Measurements from ENCODE around the gene GPBP1L1. TPM values are rescaled to one million over a fixed set of nuclear protein-coding genes. Genes with fewer than 3 reads are reported as not detected.
A peak's percentile ranks its signal among the peaks of the same experiment; 100 is the strongest.

The GPBP1L1 gene
- total and polyA plus RNA-seq, 2 of the 13 experiments (the other 11 are each of a cell fraction or from before 2014, with no cell fraction given), result 45.9 to 86.1 TPM

DNA sequence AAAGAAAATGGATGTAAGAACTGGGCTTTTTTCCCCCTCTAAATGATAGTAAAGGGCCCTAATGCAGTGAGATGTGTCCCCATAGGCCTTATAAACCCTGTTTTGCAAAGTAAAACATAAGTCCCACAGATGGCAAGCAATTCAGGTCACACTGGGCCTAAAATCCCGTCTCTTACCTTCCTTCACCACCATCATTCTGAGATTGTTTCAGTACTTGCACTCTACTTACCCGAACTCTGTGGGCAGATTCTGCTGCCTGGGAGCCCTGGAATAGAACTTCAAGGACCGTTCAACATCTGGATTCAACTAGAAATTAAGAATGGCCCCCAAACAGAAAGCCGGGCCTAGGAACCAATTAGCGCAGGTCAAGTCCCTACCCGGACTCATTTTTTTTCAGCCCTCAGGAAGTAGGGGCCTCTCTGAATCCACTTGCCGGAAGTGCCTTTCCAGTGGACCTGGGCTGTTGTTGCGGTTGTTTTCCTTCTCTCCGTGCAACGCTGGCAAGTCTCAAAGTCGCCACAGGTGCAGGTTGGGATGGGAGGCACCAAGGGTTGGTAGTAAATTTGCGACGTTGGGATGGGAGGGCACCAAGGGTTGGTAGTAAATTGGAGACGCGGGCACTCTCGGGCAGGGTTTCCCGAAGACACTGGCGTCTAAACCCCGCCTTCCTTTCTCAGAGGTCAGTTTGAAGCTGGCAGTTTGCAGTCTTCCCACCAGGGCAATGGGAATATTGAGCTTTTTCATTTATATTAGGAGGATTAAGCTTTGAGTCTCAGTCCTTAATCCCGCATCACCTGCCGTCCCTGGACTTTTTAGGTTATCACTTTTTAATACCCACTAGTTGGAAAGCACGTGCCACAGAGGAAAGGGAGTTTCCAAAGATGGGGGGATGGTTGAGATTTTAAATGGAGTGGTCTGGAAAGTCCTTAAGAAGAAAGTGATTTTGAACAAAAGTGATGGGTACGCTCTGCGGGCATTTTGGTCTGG lies 1.7 kb upstream of the GPBP1L1 start, which contains the start of gene TMEM69 (continued):
- 0 out of 2 replicates have a peak, but pooled peaks have one; percentile 23 for TF ChIP-seq ZNF704 (CRISPR knock-in tag; IDR thresholded peaks at IDR 0.05; ENCODE audit: borderline replicate concordance)
- TF ChIP-seq, protein P1, sequence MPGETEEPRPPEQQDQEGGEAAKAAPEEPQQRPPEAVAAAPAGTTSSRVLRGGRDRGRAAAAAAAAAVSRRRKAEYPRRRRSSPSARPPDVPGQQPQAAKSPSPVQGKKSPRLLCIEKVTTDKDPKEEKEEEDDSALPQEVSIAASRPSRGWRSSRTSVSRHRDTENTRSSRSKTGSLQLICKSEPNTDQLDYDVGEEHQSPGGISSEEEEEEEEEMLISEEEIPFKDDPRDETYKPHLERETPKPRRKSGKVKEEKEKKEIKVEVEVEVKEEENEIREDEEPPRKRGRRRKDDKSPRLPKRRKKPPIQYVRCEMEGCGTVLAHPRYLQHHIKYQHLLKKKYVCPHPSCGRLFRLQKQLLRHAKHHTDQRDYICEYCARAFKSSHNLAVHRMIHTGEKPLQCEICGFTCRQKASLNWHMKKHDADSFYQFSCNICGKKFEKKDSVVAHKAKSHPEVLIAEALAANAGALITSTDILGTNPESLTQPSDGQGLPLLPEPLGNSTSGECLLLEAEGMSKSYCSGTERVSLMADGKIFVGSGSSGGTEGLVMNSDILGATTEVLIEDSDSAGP (CRISPR knock-in tag; IDR thresholded peaks at IDR 0.05; ENCODE audit: borderline replicate concordance), result no peak; the same call in 1 of the 2 replicates
- peak; percentile 70 for TF ChIP-seq ZFY (CRISPR knock-in tag; IDR thresholded peaks at IDR 0.05)
- TF ChIP-seq NR3C1 (CRISPR knock-in tag; IDR thresholded peaks at IDR 0.05), result no peak
- TF ChIP-seq MZF1 (CRISPR knock-in tag; IDR thresholded peaks at IDR 0.05; ENCODE audit: borderline replicate concordance), result no peak
- peak; percentile 91; the same call in 1 of the 2 replicates for TF ChIP-seq FOXK1 (CRISPR knock-in tag; IDR thresholded peaks at IDR 0.05; ENCODE audit: borderline replicate concordance, low read depth)
- TF ChIP-seq CREM (IDR thresholded peaks at IDR 0.05), result peak; percentile 76
- TF ChIP-seq CREM (CRISPR knock-in tag; IDR thresholded peaks at IDR 0.05), result no peak
- peak; percentile 56 for TF ChIP-seq UBTF (CRISPR knock-in tag; IDR thresholded peaks at IDR 0.05)
- TF ChIP-seq TBP (CRISPR knock-in tag; IDR thresholded peaks at IDR 0.05), result no peak
- TF ChIP-seq ZBTB2 (CRISPR knock-in tag; IDR thresholded peaks at IDR 0.05; ENCODE audit: low read depth), result peak; percentile 38; the same call in 1 of the 2 replicates
- peak; percentile 66; the same call in 1 of the 2 replicates for TF ChIP-seq MTF2 (CRISPR knock-in tag; IDR thresholded peaks at IDR 0.05; ENCODE audit: borderline replicate concordance)
- peak; percentile 75 for TF ChIP-seq ZMYM4 (CRISPR knock-in tag; IDR thresholded peaks at IDR 0.05)
- 0 out of 2 replicates have a peak, but pooled peaks have one; percentile 25 for TF ChIP-seq MLXIP (CRISPR knock-in tag; IDR thresholded peaks at IDR 0.05; ENCODE audit: borderline replicate concordance)
